ENCODE measurements around the gene CCZ1B.

GRCh38 chr7:6831018-6831725 is 5.1 kb upstream of the CCZ1B start:
- TF ChIP-seq CTCF (IDR thresholded peaks at IDR 0.05; ENCODE audit: control extremely low read depth in 1 of 3, insufficient read depth in 1 of 3, low read depth in 1 of 3, low read length in 3 of 3) (no peak), JUN (IDR thresholded peaks at IDR 0.05; ENCODE audit: low read depth, low read length) (no peak), JUND (IDR thresholded peaks at IDR 0.05; ENCODE audit: low read length) (no peak), POLR2A (IDR thresholded peaks at IDR 0.05; ENCODE audit: control extremely low read depth in 1 of 2, low read depth in 2 of 2, low read length in 2 of 2) (no peak), MAX (IDR thresholded peaks at IDR 0.05) (no peak), EZH2 (IDR thresholded peaks at IDR 0.05; ENCODE audit: low read depth, low read length, severe bottlenecking) (no peak), TAF1 (IDR thresholded peaks at IDR 0.05; ENCODE audit: low read depth, low read length) (no peak), CHD1 (IDR thresholded peaks at IDR 0.05; ENCODE audit: low read depth, low read length) (no peak), BACH1 (IDR thresholded peaks at IDR 0.05; ENCODE audit: low read length) (no peak)

Data from H1 (cell line).